ENCODE results near the gene ANKHD1.

The ANKHD1 gene

GRCh38 chr5:140544986-140545385, 143.4 kb downstream of the ANKHD1 start:
- DNase-seq: no peak

- no peak for DNase-seq
Measured at GRCh38 chr5:140545606-140546005, 144.0 kb downstream of the ANKHD1 start.

GRCh38 chr5:140546851-140547507, 145.3 kb downstream of the ANKHD1 start:
- no peak for DNase-seq

GRCh38 chr5:140547508-140548299, 146.1 kb downstream of the ANKHD1 start, which contains the start of gene EIF4EBP3:
EIF4EBP3 (plus strand) TSS chr5:140547662; CDS start chr5:140547738, 76 bp downstream.
- peak; percentile 81 to 86 for DNase-seq

- DNase-seq: no peak
Measured at GRCh38 chr5:140548300-140548688, 146.7 kb downstream of the ANKHD1 start.

- DNase-seq: no peak
Measured at GRCh38 chr5:140548791-140549190, 147.2 kb downstream of the ANKHD1 start.

- no peak for DNase-seq
Measured at GRCh38 chr5:140549237-140550144, 147.9 kb downstream of the ANKHD1 start.

GRCh38 chr5:140550147-140551079, 148.8 kb downstream of the ANKHD1 start:
- no peak for DNase-seq

- no peak for DNase-seq
Measured at GRCh38 chr5:140551872-140552271, 150.2 kb downstream of the ANKHD1 start.

- DNase-seq: no peak
Measured at GRCh38 chr5:140553657-140554056, 152.0 kb downstream of the ANKHD1 start.

GRCh38 chr5:140554454-140554853, 152.8 kb downstream of the ANKHD1 start:
- no peak for DNase-seq

GRCh38 chr5:140555747-140556312, 154.2 kb downstream of the ANKHD1 start:
- DNase-seq: no peak

- no peak for DNase-seq
Measured at GRCh38 chr5:140556438-140556837, 154.8 kb downstream of the ANKHD1 start.

GRCh38 chr5:140557136-140557805, 155.6 kb downstream of the ANKHD1 start, which contains the start of gene SRA1:
SRA1 (minus strand) TSS chr5:140557473; CDS start chr5:140557452, 21 bp downstream.
- peak; percentile 63 to 64 for DNase-seq

- DNase-seq: no peak
Measured at GRCh38 chr5:140557965-140558364, 156.3 kb downstream of the ANKHD1 start.

GRCh38 chr5:140558542-140558941, 156.9 kb downstream of the ANKHD1 start:
- no peak for DNase-seq

- no peak for DNase-seq
Measured at GRCh38 chr5:140560227-140560626, 158.6 kb downstream of the ANKHD1 start.

GRCh38 chr5:140561753-140562523, 160.3 kb downstream of the ANKHD1 start:
- DNase-seq: no peak

- no peak for DNase-seq
Measured at GRCh38 chr5:140563596-140563995, 162.0 kb downstream of the ANKHD1 start.
